ENCODE data around the gene CMSS1.

DNA sequence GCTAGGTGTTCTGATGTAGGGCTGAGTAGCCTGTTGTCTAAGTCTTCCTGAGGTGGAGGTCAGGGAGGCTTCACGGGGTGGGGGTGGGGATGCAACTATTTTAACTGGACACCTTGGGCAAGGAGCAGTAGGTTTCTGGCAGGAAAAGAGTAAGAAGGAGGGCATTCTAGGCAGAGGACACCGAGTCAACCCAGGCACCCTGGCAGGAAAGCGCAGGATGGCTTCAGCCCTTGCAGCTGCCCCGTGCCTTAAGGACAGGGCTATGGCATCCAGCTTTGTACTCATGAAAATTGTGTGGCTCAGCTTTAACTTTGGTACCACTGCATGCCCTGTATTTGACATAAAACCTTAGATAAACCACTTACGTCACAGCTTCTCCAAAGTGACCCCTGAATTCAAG is 303.0 kb downstream of the CMSS1 start:
- TF ChIP-seq, protein P1, sequence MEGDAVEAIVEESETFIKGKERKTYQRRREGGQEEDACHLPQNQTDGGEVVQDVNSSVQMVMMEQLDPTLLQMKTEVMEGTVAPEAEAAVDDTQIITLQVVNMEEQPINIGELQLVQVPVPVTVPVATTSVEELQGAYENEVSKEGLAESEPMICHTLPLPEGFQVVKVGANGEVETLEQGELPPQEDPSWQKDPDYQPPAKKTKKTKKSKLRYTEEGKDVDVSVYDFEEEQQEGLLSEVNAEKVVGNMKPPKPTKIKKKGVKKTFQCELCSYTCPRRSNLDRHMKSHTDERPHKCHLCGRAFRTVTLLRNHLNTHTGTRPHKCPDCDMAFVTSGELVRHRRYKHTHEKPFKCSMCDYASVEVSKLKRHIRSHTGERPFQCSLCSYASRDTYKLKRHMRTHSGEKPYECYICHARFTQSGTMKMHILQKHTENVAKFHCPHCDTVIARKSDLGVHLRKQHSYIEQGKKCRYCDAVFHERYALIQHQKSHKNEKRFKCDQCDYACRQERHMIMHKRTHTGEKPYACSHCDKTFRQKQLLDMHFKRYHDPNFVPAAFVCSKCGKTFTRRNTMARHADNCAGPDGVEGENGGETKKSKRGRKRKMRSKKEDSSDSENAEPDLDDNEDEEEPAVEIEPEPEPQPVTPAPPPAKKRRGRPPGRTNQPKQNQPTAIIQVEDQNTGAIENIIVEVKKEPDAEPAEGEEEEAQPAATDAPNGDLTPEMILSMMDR (IDR thresholded peaks at IDR 0.05; ENCODE audit: insufficient read depth, low read length) = no peak
- TF ChIP-seq POLR2AphosphoS5 (IDR thresholded peaks at IDR 0.05; ENCODE audit: low read depth) = no peak
